Stomach smooth muscle (tissue), 2 donors: Measurements from ENCODE around the gene RAPGEF5.

Source experiments
- H3K27ac ChIP-seq: one replicate; pipeline ENCODE4 v1.7.0; 2013; ENCODE audit warnings: mild to moderate bottlenecking, low read length, inconsistent platforms
- H3K27me3 ChIP-seq, 2 donors: one replicate each; pipeline ENCODE4 v1.7.0; 2013; ENCODE audit warnings: low read length in 2 of 2; ENCODE audit not compliant: insufficient read depth in 2 of 2, control insufficient read depth in 1 of 2
- H3K36me3 ChIP-seq, 2 donors: one replicate each; pipeline ENCODE4 v1.7.0; 2013; ENCODE audit warnings: low read length in 2 of 2; ENCODE audit not compliant: control insufficient read depth in 2 of 2, insufficient read depth in 2 of 2
- H3K4me1 ChIP-seq: one replicate; pipeline ENCODE4 v1.7.0; 2013; ENCODE audit warnings: low read length; ENCODE audit not compliant: control insufficient read depth, insufficient read depth
- H3K4me3 ChIP-seq, 2 donors: one replicate each; pipeline ENCODE4 v1.7.0; 2013; ENCODE audit warnings: low read length in 2 of 2
- H3K9ac ChIP-seq, 2 donors: one replicate each; pipeline ENCODE4 v1.7.0; 2013; ENCODE audit warnings: low read length in 2 of 2, mild to moderate bottlenecking in 1 of 2
- H3K9me3 ChIP-seq, 2 donors: one replicate each; pipeline ENCODE4 v1.7.0; 2013; ENCODE audit warnings: low read length in 2 of 2; ENCODE audit not compliant: control insufficient read depth in 2 of 2
- donor health status: healthy.
- donor health status: Pancreatic carcinoma.

Gene RAPGEF5

DNA sequence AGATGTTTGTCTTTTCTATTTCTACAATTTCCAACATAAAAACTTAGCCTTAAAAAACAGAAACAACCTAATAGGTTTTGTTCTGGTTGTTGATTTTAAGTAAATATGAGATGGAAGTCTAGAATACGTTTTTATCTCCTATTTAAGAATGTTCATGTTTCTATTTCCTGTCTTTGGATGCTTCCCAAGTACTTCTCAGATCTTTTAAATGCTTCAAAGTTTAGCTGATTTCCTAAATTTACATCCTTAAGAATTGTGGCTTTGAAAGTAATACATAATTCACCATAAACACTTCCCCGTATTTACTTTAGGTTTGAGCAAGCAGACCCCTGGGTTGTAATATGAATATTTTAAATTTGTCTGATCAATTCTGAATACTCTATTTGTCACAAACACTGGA, 70.5 kb downstream of the RAPGEF5 start:
- no peaks in the 10 kb centered on the region for H3K27me3 ChIP-seq
- H3K9me3 ChIP-seq = no peaks in the 10 kb centered on the region
- H3K27ac ChIP-seq = no peak overlapping the region
- no peak overlapping the region for H3K9ac ChIP-seq
- no peak overlapping the region for H3K4me3 ChIP-seq
- no peaks in the 10 kb centered on the region for H3K4me1 ChIP-seq
- H3K36me3 ChIP-seq = no peaks in the 10 kb centered on the region

DNA sequence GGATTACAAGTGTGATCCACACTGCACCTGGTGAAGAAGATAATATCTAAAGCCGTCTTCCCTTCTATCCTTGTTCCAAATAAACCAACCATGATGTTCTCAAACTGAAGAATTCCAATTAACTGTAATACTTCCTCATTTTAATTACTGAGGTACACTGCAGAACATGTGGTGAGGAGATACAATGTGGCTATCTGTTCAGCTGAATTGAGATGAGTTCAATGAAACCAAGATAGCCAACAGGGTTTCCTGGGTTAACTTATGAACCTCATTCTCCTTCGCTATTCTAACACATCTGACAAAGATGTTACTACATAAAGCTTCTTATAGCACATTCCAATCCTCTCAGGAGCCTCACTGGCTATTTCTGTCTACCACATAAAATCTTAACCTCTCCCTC, 75.5 kb downstream of the RAPGEF5 start:
- Histone ChIP-seq H3K27me3 (no peaks in the 10 kb centered on the region), H3K9me3 (no peaks in the 10 kb centered on the region), H3K4me3 (no peak overlapping the region), H3K36me3 (no peaks in the 10 kb centered on the region), H3K9ac (no peak overlapping the region), H3K4me1 (no peaks in the 10 kb centered on the region), H3K27ac (no peak overlapping the region)

DNA sequence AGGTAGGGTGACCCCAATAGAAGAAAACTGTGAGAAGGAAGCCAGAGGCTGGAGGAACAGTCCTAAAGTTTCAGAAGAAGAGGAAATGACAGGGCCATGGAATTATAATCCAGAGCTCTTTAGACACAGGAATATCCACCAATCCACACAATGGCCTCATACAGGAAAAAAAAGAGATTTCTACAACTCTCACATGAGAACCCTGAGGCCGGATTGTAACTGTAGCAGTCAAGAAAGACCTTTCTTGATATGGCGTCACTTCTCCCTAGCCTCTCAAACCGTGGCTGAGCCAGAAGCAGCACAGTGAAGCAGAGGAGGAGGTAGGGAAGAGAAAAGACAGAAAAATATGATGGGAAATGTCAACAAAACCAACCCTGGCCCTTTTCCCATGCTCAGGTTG, 76.9 kb downstream of the RAPGEF5 start:
- H3K9me3 ChIP-seq = no peaks in the 10 kb centered on the region
- no peak overlapping the region for H3K4me3 ChIP-seq
- H3K27me3 ChIP-seq = no peaks in the 10 kb centered on the region
- no peaks in the 10 kb centered on the region for H3K36me3 ChIP-seq
- no peak overlapping the region for H3K27ac ChIP-seq
- H3K4me1 ChIP-seq = no peaks in the 10 kb centered on the region
- no peak overlapping the region for H3K9ac ChIP-seq

DNA sequence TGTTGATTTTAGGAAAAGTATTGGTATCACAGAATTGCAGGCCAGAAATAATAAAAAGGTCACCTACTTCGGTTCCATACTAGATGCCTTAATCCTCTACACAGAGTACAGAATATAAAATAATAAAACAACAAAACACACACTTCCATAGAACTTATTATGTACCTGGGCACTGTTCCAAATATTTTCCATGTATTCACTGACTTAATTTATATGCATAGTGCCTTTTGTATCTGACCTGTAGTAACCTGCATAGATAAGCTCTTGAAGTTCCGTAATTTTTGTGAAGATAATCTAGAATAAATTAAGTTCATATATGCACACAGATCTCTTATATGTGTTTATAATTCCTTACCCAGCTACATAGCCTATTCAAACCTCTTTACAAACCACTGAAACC, 78.3 kb downstream of the RAPGEF5 start:
- Histone ChIP-seq H3K36me3 (no peaks in the 10 kb centered on the region), H3K9me3 (no peaks in the 10 kb centered on the region), H3K27ac (no peak overlapping the region), H3K4me1 (no peaks in the 10 kb centered on the region), H3K4me3 (no peak overlapping the region), H3K27me3 (no peaks in the 10 kb centered on the region), H3K9ac (no peak overlapping the region)

DNA sequence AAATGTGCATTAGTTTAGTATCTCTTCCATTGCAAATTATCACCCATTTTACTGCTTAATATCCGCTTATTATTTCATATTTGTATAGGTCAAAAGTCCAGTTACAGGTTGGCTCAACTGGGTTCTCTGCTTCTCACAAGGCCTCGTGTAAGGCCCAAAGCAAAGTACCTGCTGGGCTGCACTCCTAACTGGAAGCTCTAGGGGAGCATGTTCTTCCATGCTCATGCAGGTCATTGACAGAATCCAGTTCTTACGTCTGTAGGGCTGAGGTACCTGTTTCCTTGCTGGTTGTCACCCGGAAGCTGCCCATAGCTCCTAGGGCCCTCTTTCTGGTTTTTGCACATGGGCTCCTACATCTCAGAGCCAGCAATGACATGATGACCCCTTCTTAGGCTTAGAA, 79.6 kb downstream of the RAPGEF5 start:
- no peak overlapping the region for H3K4me3 ChIP-seq
- H3K9ac ChIP-seq = no peak overlapping the region
- H3K36me3 ChIP-seq = no peaks in the 10 kb centered on the region
- no peaks in the 10 kb centered on the region for H3K27me3 ChIP-seq
- no peaks in the 10 kb centered on the region for H3K9me3 ChIP-seq
- no peaks in the 10 kb centered on the region for H3K4me1 ChIP-seq
- H3K27ac ChIP-seq = no peak overlapping the region

DNA sequence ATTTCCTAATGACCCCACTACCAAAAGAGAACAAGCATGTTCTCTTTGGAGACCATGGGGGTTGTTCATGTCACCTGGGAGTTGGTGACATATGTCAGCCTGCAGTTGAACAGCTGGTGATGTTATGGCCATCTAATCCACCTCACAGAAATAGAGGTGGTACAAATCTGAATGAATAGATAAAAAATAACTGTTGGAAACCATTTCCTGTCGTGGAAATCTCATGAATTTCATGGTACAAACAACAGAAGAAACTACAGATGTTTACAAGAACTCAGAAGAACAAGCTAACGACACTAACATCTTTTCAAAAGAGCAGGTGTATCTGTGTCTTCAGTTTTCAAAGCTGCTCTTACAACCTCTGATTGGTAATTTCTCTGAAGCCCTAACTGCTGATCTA, 81.3 kb downstream of the RAPGEF5 start:
- Histone ChIP-seq H3K36me3 (no peaks in the 10 kb centered on the region), H3K27me3 (no peaks in the 10 kb centered on the region), H3K9ac (no peak overlapping the region), H3K4me3 (no peak overlapping the region), H3K9me3 (no peaks in the 10 kb centered on the region), H3K4me1 (no peaks in the 10 kb centered on the region), H3K27ac (no peak overlapping the region)

DNA sequence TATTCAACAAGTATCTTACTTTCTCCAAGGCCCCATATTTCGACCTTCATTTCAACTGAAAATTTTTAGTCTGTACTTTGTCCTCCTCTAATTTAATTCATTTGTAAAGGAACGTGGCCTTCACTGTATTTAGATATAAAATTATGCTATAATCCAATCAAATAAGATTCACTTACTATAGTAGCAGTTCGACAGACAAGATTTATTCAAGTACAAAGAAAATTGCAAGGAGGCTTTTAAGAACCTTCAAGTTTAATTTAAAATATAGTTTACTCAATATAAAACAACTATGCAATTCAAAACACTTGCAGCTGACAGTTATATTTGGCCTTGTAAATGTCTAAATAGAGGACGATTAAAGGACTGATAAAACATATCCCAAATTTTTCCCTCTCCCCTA, 85.6 kb downstream of the RAPGEF5 start:
- Histone ChIP-seq H3K4me1 (no peaks in the 10 kb centered on the region), H3K27ac (no peak overlapping the region), H3K36me3 (no peaks in the 10 kb centered on the region), H3K4me3 (no peak overlapping the region), H3K27me3 (no peaks in the 10 kb centered on the region), H3K9me3 (no peaks in the 10 kb centered on the region), H3K9ac (no peak overlapping the region)

DNA sequence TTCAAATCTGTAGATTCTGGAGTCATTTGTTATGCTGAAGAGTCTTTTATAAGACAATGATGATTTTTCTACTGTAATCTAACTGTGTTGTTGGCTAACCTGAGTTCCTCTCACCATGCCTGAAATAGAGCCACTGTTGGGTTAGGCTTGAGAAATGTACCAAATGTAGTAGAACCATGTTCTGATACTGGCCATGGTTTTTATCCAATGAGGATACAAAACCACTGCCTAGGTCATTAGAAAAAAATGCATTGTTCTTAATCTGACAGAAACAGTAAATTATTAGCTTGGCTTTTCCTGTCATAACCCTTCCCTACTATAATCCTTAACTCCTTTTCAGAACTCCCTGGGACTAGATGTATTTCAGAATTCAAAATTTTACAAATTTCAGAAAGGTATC, 86.6 kb downstream of the RAPGEF5 start:
- Histone ChIP-seq H3K4me3 (no peak overlapping the region), H3K9ac (no peak overlapping the region), H3K27me3 (no peaks in the 10 kb centered on the region), H3K27ac (no peak overlapping the region), H3K4me1 (no peaks in the 10 kb centered on the region), H3K9me3 (no peaks in the 10 kb centered on the region), H3K36me3 (no peaks in the 10 kb centered on the region)

DNA sequence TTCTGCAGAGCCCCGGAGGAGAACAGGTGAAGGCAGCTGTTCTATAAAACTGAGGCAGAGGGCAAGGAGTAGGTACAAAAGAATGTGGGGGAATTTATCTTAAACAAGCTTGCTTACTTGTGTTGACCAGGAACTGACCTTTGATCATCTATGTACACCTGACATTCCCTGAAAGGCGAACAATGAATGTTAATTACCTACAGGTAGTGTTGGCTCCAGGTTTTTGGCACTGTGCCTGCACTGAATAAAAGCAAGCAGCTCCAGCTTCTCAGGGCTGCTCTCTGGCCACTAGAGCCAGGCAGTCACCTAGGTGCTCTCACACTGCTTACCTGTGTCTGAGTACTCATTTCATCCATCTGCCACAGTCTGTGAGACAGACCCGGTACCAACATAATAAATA, 87.0 kb downstream of the RAPGEF5 start:
- no peaks in the 10 kb centered on the region for H3K9me3 ChIP-seq
- no peak overlapping the region for H3K27ac ChIP-seq
- H3K36me3 ChIP-seq = no peaks in the 10 kb centered on the region
- no peak overlapping the region for H3K9ac ChIP-seq
- no peaks in the 10 kb centered on the region for H3K4me1 ChIP-seq
- H3K4me3 ChIP-seq = no peak overlapping the region
- H3K27me3 ChIP-seq = no peaks in the 10 kb centered on the region

DNA sequence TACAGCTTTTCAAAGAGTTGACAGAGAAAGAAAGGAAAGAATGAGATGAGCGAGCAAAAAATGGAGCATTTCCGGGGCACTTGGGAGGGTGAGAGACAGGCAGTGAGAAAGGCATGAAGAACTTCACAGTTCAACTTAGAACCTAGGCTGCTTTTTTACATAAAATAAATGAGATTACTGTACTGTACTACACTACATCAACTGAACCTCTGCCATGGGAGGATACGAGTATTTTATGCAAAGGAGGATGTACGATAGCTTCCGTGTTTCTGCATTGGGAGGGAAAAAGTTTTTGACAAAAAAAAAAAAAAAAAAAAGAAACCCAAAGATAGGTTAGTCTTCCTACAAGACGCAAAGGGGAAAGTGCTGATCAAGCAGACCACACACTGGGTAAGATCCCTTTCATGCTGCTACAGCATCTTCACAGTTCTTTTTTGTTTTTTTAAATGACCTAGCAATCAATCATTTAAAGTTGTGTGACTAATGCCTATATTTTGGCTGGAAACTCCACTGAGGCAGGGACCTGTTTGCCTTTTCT, 88.0 kb downstream of the RAPGEF5 start:
- no peaks in the 10 kb centered on the region for H3K4me1 ChIP-seq
- H3K9ac ChIP-seq = no peak overlapping the region
- H3K36me3 ChIP-seq = no peaks in the 10 kb centered on the region
- H3K9me3 ChIP-seq = no peaks in the 10 kb centered on the region
- no peaks in the 10 kb centered on the region for H3K27me3 ChIP-seq
- H3K27ac ChIP-seq = no peak overlapping the region
- H3K4me3 ChIP-seq = no peak overlapping the region

DNA sequence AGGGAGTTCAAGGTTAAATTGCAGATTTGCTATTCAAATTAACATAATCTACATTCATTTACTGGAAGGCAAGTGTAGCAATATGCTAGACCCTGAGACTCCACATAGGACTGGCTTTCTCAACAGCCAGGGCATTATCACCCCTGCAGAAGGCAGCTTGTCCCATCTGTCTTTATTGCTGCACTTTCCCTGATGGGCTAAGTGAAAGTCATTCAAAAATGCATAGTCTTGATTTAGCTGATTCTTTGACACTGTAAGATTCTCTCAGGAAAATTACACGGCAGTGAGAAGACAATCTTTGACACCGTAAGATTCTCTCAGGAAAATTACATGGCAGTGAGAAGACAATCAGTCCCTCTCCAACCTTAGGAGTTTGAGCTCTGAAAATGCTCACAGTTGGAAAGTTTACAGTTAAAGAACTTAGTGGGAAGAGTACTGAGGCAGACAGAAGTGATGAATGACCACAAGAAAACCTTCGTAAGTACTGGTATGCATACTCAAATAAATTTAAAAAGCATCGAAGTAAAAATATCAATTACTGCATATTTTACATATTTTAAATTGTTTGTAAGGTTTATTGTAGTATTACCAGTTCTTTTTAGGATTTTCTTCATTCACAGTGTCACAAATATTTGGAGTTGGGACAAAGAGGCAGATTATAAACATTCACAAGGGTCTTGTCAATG, 88.9 kb downstream of the RAPGEF5 start:
- Histone ChIP-seq H3K27me3 (no peaks in the 10 kb centered on the region), H3K9ac (no peak overlapping the region), H3K36me3 (no peaks in the 10 kb centered on the region), H3K4me3 (no peak overlapping the region), H3K4me1 (no peaks in the 10 kb centered on the region), H3K27ac (no peak overlapping the region), H3K9me3 (no peaks in the 10 kb centered on the region)
